Astrocyte (in vitro differentiated cells and primary cell): ENCODE results near the gene USP6NL.

ENCODE experiments used
- EZH2 ChIP-seq: IDR thresholded peaks from 2 replicates; pipeline ENCODE4 v1.6.1; 2012; ENCODE audit warnings: mild to moderate bottlenecking, low read length, inconsistent platforms; ENCODE audit not compliant: insufficient read depth
- TF ChIP-seq, protein P1 (sequence below): IDR thresholded peaks from 2 replicates; pipeline ENCODE4 v1.5.1; 2011; ENCODE audit warnings: low read depth, mild to moderate bottlenecking, inconsistent platforms, low read length, moderate library complexity; ENCODE audit not compliant: insufficient read depth

DNA sequence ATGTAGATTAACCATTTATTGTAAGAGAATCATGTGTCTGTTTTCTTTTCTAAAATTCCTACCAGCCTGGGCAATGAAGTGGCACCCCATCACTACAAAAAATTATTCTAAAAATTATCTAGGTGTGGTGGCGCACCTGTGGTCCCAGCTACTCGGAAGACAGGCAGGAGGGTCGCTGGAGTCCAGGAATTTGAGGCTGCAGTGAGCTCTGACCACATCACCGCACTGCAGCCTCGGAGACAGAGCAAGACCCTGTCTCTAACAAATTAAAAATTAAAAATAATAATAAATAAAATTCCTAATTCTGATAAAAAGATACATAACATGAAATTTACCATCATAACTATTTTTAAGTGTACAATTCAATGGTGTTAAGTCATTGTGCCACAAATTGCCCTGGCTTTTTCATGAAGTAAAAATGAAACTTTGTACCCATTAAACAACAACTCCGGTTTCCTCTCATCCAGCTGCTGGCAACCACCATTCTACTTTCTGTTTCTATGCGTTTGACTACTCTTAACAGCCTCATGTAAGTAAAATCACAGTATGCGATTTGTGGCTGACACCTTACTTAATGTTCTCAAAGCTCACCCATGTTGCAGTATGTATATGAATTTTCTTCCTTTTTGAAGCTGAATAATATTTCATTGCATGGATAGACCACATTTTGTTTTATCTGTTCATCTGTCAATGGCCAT, 20.6 kb upstream of the USP6NL start:
- TF ChIP-seq, protein P1, sequence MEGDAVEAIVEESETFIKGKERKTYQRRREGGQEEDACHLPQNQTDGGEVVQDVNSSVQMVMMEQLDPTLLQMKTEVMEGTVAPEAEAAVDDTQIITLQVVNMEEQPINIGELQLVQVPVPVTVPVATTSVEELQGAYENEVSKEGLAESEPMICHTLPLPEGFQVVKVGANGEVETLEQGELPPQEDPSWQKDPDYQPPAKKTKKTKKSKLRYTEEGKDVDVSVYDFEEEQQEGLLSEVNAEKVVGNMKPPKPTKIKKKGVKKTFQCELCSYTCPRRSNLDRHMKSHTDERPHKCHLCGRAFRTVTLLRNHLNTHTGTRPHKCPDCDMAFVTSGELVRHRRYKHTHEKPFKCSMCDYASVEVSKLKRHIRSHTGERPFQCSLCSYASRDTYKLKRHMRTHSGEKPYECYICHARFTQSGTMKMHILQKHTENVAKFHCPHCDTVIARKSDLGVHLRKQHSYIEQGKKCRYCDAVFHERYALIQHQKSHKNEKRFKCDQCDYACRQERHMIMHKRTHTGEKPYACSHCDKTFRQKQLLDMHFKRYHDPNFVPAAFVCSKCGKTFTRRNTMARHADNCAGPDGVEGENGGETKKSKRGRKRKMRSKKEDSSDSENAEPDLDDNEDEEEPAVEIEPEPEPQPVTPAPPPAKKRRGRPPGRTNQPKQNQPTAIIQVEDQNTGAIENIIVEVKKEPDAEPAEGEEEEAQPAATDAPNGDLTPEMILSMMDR = no peak
- TF ChIP-seq EZH2 = no peak
